GM18511 (cell line): Measurements from ENCODE around the gene NME7.
"Not testable (repeated sequence)": the region's sequence is repeated elsewhere in the genome, so short reads cannot be mapped to it uniquely, and the experiment has no call there.

Experiments used
- ATAC-seq: cut with Tn5 transposase; IDR thresholded peaks from one replicate; pipeline ENCODE4 v1.9.1; 2021; ENCODE audit warnings: mild to moderate bottlenecking, moderate library complexity; ENCODE audit not compliant: unreplicated experiment

Gene NME7

DNA sequence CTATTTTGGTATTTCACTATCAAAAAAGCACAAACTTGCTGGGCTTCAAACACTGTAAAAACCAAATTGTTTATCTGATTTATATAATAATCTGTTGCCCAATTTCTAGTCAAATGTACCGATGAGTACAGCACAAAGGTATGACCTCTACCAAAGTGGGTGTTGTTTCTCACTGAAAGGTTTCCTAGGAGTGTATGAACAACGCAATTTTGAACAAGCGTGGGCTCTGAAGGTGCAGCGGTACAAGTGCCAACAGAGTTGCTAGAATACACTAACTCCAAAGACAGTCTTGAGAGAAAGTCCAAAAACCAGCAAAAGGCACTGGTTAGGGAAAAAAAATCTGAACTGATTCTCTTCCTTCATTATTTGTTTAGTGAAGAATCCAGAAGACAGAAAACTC lies 130.7 kb downstream of the NME7 start:
- no peak for ATAC-seq

DNA sequence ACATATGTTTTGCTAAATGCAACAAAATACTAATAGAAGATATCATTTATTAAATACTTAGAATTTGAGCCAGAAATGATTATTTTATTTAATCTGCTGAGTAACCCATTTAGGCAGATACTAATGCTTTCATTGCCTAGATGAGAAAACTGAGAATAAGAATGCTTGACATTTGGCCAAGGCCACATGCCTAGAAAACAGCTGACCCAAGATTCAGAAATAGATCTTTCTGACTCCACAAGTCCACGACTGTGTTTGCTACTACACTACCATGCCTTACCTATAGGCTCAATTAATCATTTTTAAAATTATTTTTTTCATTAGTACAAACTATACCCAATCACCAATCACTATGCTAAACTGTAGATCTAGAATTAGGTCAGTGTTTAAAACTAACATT lies 131.5 kb downstream of the NME7 start:
- ATAC-seq: no peak

- no peak for ATAC-seq
These were observed 132.0 kb downstream of the NME7 start for GRCh38 chr1:169235568-169235967.

DNA sequence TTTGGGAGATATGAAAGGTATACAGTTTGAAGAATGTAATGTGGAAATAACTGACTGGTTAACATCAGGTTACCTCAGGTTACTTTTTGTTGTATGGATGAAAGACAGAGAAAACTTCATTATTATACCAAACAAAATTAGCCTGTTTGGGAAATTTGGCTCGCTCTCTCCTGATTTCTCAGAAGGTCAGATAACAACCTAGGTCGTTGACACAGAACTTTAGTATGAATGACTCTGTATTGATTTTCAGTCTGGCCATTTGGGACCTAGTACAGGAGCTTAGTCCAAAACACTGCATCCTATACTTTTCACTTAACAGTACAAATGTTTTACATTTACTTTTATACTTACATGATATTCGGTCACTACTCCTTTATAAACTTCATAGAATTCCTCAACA lies 132.8 kb downstream of the NME7 start:
- no peak for ATAC-seq

- ATAC-seq: no peak
These were observed 150.0 kb downstream of the NME7 start for GRCh38 chr1:169217636-169218035.

DNA sequence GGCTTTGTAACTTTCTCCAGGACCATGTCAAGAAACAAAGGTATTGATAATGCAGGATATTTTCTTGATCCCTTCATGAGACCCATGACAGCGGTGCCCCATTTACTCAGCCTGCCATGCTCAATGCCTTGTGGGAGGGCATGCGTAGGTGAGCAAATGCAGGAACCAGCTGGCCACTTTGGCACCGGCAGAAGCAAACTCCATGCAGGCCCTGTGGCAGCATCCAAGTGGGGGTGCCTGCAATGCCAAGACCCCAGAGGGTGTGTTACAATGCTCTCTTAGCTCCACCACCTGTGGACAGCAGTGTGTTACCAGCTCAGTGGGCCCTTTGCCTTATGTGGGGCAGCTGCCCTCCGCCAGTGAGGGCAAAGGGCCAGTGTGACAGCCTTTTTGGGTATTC lies 153.0 kb downstream of the NME7 start:
- no peak for ATAC-seq

GRCh38 chr1:169212088-169212487 lies 155.5 kb downstream of the NME7 start:
- ATAC-seq: no peak

DNA sequence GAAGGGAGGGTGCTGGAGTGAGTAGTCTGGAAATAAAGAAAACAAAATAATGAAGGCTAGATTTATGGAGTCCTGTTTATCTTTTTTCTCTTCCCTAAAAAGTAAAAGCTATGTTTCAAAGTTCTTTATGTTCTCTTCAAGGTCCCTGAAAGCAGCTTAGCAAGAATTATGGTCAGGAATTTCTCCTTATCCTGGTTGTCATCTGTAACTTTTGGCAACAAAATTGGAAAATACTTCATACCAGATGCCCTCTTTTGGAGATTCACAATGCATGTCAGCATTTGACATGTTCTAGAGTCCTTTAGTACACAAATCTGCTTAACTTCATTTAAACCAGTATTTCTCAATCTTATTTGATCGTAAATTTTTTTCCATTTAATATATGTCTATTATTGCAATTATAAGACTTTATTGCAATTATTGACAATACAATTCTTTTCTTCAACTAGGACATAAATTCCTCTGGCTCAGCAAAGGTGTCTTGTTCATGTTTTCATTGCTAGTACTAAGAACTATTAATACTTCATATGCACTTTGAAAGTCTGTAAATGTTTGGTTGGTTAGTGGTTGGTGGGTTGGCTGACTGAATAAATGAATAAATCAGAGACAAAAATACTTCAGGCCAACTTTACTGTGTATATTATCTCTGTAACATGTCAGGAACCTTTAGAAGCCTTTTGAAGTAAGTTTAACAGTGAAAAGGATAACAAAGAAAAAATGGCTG lies 159.6 kb downstream of the NME7 start:
- ATAC-seq: no peak

DNA sequence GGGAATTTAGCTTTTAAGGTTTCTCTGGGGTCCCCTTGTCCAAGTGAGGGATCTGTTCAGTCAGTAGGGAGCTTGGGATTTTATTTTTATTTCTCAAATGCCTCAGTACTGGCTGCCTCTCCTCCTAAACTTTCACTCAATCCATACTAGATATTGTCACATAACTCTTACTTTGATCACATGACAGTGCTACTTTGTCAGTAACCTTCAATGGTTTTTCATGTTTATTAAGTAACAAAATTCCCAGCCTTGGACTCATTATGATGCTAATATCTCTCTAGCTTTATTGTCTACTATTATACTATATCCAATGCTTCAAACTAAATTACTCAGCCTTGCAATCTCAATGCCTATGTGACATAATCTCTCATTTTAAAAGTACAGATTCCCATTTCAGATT lies 163.4 kb downstream of the NME7 start:
- ATAC-seq: no peak

DNA sequence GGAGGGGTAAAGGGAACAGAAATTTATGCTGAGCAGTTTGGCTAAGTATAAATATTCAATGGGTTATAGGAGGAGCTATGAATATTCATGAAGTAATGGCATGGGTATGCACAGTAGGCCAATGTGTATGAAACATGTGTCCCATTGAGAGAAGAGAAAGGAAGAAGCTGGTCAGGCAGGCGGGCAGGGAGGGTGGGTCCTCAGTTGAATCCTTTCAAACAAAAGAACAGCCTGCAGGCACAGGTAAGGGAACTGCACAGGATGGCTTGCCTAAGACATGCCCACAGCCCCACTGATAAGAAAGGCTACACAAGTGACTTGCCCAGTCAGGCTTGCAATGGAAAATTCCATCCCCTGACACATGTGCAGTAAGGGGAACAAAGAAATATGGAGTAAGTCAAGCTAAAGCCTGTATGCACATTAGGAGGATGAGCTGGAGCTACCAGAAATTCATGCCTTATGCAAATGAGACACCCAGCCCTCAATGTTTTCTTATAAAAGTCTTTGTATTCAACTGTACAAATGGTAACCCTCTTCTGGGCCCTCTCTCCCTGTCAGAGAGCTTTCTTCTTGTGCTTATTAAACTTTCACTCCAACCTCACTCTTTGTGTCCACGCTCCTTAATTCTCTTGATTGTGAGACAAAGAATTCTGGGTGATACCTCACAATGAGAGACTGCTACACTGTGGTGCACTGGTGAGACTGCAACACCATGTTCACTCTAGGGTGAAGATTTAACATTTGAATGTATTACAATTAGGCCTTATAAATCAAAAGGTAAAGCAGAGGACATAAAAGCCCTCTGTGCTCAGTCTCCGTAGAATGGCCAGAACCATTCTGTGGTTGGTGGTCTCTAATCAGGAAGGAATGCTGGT lies 164.6 kb downstream of the NME7 start:
- ATAC-seq: no peak

GRCh38 chr1:169201084-169201619 lies 166.4 kb downstream of the NME7 start:
- no peak for ATAC-seq

DNA sequence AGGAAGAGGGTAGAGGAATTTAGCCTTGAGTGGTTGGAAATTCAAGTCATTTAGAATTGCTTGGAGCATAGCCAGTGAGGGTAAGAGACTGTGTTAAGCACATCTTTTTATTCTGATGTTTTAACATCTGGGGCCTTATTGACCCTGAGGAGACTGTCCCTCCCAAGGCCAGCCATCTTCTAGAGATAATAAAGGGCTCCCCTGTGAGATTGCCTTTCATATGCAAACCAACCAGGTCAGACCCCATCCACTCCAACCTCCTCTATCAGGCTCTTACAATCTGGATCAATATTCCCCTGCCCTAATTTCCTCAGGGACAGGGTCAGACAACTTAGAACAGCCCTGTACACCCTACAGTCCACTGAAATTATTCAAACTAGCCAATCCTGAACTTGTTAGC lies 167.3 kb downstream of the NME7 start:
- ATAC-seq: no peak

- ATAC-seq: no peak
These were observed 171.0 kb downstream of the NME7 start for GRCh38 chr1:169196581-169196980.

GRCh38 chr1:169196161-169196560 lies 171.4 kb downstream of the NME7 start:
- no peak for ATAC-seq

- ATAC-seq: no peak
These were observed 174.3 kb downstream of the NME7 start for GRCh38 chr1:169193191-169193850.

GRCh38 chr1:169186106-169186505 lies 181.5 kb downstream of the NME7 start:
- ATAC-seq: no peak

DNA sequence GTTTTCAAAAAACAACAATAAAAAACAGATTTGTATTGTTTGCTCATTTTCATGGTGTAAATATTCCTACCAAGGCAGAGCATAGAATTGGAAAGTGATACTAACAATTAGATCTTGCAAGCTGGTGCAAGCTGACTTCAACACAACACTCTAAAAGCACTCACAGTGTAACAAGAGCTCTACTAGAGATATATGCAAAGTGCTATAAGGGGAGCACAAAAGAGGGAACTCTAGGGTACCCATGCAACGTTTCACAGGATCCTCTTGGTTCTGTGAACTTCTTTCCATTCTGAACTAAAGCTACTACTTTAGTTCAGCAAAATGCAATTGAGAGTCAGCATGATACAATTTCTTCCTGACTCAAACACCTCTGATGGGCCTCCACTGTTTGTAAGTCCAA lies 182.8 kb downstream of the NME7 start:
- no peak for ATAC-seq

- ATAC-seq: no peak
These were observed 187.4 kb downstream of the NME7 start for GRCh38 chr1:169180174-169180573.

- not testable (repeated sequence) for ATAC-seq
These were observed 188.2 kb downstream of the NME7 start for GRCh38 chr1:169179431-169179830.

- ATAC-seq: no peak
These were observed 192.1 kb downstream of the NME7 start for GRCh38 chr1:169175461-169175860.

- ATAC-seq: no peak
These were observed 204.5 kb downstream of the NME7 start for GRCh38 chr1:169163059-169163458.
